ENCODE measurements around the gene EPB41L2.
"Not testable (repeated sequence)": the region's sequence is repeated elsewhere in the genome, so short reads cannot be mapped to it uniquely, and the experiment has no call there.

EPB41L2 gene

GRCh38 chr6:131003488-131004386 is 59.3 kb downstream of the EPB41L2 start:
- no peak for DNase-seq (ENCODE audit: low spot score)

- DNase-seq (ENCODE audit: low spot score), result no peak
Observed at GRCh38 chr6:131002661-131002980, 60.4 kb downstream of the EPB41L2 start.

- no peak for DNase-seq (ENCODE audit: low spot score)
Observed at GRCh38 chr6:131001945-131002660, 60.9 kb downstream of the EPB41L2 start.

GRCh38 chr6:131001111-131001736 is 61.8 kb downstream of the EPB41L2 start:
- no peak for DNase-seq (ENCODE audit: low spot score)

GRCh38 chr6:131000544-131000943 is 62.5 kb downstream of the EPB41L2 start:
- no peak for DNase-seq (ENCODE audit: low spot score)

- no peak for DNase-seq (ENCODE audit: low spot score)
Observed at GRCh38 chr6:130997061-130997753, 65.8 kb downstream of the EPB41L2 start.

GRCh38 chr6:130996635-130997034 is 66.4 kb downstream of the EPB41L2 start:
- no peak for DNase-seq (ENCODE audit: low spot score)

- DNase-seq (ENCODE audit: low spot score), result no peak
Observed at GRCh38 chr6:130995783-130996447, 67.1 kb downstream of the EPB41L2 start.

GRCh38 chr6:130994319-130995097 is 68.5 kb downstream of the EPB41L2 start:
- DNase-seq (ENCODE audit: low spot score), result no peak

- DNase-seq (ENCODE audit: low spot score), result no peak
Observed at GRCh38 chr6:130993292-130993765, 69.7 kb downstream of the EPB41L2 start.

GRCh38 chr6:130991422-130992137 is 71.5 kb downstream of the EPB41L2 start:
- DNase-seq (ENCODE audit: low spot score), result no peak

- not testable (repeated sequence) for DNase-seq (ENCODE audit: low spot score)
Observed at GRCh38 chr6:130987539-130987938, 75.5 kb downstream of the EPB41L2 start.

- DNase-seq (ENCODE audit: low spot score), result no peak
Observed at GRCh38 chr6:130985115-130985514, 77.9 kb downstream of the EPB41L2 start.

- no peak for DNase-seq (ENCODE audit: low spot score)
Observed at GRCh38 chr6:130982941-130983456, 80.0 kb downstream of the EPB41L2 start.

GRCh38 chr6:130982135-130982534 is 80.9 kb downstream of the EPB41L2 start:
- no peak for DNase-seq (ENCODE audit: low spot score)

- DNase-seq (ENCODE audit: low spot score), result no peak
Observed at GRCh38 chr6:130981409-130981808, 81.6 kb downstream of the EPB41L2 start.

GRCh38 chr6:130980310-130981032 is 82.6 kb downstream of the EPB41L2 start:
- DNase-seq (ENCODE audit: low spot score), result no peak

- DNase-seq (ENCODE audit: low spot score), result no peak
Observed at GRCh38 chr6:130978660-130979396, 84.2 kb downstream of the EPB41L2 start.
